Activated CD8-positive, alpha-beta memory T cell treated with anti-CD3 and anti-CD28 coated beads, Interleukin-2, amount 50 U/mL, for 4 hours (primary cell): ENCODE results near the gene RCOR1.
"Not testable (repeated sequence)": the region's sequence is repeated elsewhere in the genome, so short reads cannot be mapped to it uniquely, and the experiment has no call there.

Source experiments
- DNase-seq: peaks from one replicate; pipeline ENCODE4 v3.0.0-alpha.2; 2020

RCOR1 gene

DNA sequence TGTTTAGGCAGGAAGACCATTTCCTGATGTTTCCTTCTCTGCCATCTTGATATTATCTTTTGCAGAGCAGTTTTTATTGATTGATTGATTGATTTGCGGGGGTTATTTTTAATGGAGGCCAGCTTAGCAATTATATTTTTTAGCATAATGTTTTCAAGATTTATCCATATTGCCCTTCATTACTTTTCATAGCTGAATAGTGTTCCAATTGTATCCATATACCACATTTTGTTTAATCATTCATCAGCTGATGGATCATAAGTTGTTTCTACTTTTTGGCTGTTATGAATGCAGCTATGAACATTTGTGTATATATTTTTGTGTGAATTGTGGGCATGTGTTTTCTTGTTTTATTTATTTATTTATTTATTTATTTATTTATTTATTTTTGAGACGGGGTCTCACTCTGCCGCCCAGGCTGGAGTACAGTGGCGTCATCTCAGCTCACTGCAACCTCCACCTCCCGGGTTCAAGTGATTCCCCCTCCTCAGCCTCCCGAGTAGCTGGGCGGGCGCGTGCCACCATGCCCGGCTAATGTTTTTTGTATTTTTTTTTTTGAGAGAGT, 20.9 kb upstream of the RCOR1 start:
- DNase-seq, result no peak

DNA sequence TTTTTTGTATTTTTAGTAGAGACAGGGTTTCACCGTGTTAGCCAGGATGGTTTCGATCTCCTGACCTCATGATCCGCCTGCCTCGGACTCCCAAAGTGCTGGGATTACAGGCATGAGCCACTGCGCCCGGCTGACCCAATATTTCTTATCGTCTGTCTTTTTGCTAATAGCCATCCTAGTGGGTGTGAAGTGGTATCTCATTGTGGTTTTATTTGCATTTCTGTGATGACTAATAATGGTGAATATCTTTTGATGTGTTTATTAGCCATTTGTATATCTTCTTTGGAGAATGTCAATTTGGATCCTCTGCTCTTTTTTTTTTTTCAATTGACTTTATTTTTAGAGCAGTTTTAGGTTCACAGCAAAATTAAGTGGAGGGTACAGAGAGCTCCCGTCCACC, 19.3 kb upstream of the RCOR1 start:
- not testable (repeated sequence) for DNase-seq

DNA sequence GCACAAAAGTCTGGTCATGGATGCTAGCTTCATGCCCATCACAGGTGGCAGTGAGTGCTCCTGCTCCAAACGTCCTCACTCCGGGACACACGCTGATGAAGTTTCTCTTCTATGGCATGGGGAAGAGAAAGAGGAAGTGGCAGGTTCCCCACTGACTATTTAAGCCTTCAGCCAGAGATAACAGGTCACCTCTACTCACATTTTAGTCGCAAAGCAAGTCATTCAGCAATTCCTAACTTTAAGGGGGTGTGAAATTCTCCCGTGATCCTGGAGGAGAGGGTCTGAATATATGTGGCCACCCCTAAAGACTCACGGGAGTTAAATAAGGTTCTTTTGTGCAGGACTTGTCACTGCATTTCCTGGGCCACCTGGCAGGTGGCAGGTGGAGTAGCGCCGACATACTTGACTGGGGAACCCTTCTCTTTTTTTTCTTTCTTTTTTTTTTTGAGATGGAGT, 18.8 kb upstream of the RCOR1 start:
- DNase-seq, result no peak

DNA sequence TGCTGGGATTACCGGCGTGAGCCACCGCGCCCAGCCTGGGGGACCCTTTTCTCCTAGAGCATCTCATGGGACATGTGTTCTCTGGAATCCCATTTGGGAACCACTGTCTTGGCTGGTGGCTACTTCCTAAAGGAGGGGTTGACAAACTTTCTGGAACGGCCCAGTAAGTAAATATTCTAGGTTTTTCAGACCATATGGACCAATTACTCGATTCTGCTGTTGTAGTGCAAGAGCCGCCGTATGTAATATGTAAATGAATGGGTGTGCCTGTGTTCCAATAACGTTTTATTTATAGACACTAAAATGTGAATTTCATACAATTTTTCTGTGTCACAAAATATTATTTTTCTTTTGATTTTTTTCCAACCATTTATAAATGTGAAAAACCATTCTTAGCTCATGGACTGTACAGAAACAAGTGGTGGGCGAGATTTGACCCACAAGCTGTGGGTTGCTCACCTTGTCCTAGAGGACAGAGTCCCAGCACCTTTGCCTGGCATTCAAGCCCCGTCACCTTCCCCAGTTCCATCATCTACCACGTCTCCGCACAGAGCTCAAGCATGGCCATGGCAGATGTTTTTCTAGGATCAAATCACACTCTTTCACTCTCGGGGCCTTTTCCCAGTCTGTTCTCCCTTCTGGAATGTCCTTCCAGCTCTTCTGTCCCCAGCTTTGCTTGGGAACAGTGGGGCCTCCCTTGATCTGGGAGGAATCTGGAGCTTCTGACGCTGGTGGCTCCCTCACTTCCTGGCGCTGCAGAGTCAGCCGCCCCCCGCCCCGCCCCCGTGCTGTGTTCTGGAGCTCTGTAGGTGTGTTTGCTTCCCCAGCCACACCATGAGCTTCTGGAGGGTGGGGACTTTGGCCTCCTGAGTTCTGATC, 17.9 kb upstream of the RCOR1 start:
- DNase-seq, result no peak

DNA sequence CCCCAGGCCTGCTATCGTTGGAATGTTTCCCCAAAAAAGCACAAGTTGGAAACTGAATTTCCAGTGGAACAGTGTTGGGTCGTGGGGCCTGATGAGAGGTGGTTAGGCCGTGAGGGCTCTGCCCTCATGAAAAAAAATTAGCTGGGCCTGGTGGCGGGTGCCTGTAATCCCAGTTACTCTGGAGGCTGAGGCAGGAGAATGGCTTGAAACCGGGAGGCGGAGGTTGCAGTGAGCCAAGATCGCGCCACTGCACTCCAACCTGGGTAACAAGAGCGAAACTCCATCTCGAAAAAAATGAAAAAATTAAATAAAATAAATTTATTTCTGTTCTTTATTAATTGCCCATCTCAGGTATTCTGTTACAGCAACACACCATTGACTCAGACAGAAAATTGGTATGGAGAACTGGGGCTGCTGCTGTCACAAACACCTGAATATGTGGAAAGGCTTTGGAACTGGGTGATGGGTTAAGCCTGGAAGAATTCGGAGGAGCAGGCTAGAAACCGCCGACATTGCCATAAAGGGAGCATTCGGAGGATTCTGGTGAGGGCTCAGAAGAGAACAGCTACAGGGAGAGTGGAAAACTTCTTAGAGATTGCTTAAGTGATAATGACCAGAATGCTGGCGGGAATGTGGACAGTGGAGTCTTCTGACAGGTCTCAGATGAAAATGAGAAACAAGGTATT, 17.1 kb upstream of the RCOR1 start:
- DNase-seq, result no peak

DNA sequence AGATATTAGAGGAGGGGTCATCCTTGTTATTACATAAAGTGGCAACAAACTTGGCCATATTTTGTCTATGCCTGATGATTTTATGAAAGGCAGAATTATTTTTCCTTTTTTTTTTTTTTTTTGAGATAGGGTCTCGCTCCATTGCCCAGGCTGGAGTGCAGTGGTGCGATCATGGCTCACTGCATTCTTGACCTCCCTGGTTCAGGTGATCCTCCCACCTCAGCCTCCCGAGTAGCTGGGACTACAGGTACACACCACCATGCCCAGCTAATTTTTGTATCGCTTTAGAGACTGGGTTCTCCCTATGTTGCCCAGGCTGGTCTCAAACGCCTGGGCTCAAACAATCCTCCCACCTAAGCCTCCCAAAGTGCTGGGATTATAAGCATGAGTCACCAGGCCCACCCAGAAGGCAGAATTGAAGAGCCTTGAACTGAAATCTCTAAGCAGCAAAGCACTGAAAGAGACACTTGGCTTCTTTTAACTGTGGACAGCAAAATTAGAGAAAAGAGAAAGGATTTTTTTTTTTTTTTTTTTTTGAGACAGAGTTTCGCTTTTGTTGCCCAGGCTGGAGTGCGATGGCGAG, 16.5 kb upstream of the RCOR1 start:
- DNase-seq, result not testable (repeated sequence)

DNA sequence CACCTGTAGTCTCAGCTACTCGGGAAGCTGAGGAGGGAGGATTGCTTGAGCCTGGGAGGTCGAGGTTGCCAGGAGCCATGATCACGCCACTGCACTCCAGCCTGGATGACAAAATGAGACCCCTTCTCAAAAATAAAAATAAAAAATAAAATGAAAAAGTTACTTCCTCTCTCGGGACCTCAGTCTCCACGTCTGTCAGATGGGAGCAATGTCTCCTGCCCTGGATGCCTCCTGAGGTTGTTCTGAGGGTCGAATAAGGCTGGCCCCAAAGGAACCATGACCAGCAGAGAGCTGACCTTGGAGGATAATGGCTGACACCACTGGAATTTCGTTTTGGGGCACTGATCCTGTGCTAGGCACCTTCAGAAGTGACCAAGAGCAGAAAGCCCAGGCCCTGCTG, 13.6 kb upstream of the RCOR1 start:
- no peak for DNase-seq

DNA sequence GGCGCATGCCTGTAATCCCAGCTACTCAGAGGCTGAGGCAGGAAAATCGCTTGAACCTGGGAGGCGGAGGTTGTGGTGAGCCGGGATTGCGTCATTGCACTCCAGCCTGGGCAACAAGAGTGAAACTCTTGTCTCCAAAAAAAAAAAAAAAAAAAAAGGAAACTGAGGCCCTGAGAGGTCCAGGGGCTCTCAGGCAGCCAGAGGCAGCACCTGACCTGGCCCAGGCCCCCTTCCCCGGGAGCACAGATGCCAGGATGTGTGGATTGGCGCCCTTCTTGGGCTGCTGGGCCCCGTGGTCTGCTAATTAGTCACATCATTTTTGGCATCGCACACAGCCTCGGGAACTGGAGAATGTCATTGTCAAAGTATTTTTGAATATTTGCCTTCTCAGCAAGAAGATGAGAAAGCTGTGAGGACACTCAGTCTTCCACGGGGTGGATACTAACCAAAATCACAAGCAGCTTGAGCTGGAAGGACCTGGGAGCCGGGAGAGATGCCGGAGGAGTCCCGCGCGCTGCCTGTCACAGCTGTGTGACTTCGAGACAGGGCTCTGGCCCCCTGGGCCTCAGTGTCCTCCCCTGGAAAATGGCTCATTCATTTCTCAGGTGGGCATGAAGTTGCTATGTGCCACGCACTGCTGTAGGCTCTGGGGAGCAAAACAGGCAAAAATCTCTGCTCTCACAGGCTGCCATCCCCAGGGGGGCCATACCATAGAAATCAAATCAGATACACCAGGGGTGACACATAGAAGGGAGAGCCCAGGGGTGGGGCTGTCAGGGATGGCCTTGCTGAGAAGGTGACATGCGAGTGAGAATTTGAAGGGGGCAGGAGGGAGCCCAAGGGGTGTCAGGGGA, 12.5 kb upstream of the RCOR1 start:
- DNase-seq, result no peak

DNA sequence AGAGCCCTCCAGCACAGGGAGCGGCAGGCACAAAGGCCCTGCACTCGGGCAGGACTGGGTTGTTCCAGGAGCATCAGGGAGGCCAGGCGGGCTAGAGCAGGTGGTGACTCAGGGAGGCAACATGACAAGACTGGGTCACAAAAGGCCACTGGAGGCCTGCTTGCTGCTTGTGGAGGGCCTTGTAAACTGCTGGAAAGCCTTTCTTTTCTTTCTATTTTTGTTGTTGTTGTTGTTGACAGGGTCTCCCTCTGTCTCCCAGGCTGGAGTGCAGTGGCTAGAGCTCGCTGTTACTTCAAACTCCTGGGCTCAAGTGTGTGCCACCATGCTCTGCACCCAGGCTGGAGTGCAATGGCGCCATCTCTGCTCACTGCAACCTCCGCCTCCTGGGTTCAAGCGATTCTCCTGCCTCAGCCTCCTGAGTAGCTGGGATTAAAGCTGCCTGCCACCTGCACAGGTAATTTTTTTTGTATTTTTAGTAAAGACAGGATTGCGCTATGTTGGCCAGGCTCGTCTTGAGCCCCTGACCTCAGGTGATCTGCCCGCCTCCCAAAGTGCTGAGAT, 11.8 kb upstream of the RCOR1 start:
- DNase-seq, result no peak

DNA sequence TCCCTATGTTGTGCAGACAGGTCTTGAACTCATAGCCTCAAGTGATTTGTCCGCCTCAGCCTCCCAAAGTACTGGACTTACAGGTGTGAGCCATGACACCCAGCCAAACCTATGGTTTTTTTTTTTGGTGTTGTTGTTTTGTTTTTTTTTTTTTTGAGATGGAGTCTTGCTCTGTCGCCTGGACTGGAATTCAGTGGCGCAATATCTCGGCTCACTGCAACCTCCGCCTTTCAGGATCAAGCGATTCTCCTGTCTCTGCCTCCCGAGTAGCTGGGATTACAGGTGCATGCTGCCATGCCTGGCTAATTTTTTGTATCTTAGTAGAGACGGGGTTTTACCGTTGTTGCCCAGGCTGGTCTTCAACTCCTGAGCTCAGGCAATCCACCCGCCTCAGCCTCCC, 11.3 kb upstream of the RCOR1 start:
- no peak for DNase-seq

DNA sequence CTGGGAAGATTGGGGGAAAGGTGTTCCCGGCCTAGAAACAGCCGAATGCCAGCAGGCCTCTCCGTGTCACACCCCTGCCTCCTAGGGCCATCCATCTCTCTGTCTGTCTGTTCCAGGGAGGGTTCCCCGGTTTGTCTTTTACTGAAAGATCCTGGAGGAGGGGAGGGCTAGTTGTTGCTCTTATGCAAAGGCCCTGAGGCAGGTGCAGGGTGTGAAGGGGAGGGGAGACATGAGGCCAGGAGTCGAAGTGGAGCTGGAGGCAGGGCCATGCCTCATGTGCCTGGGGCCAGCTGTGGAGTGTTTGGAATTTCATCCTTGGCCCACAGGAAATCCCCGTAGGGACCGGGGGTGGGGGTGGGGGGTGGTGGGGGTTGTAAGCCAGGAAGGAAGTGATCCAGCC, 8.7 kb upstream of the RCOR1 start:
- no peak for DNase-seq

DNA sequence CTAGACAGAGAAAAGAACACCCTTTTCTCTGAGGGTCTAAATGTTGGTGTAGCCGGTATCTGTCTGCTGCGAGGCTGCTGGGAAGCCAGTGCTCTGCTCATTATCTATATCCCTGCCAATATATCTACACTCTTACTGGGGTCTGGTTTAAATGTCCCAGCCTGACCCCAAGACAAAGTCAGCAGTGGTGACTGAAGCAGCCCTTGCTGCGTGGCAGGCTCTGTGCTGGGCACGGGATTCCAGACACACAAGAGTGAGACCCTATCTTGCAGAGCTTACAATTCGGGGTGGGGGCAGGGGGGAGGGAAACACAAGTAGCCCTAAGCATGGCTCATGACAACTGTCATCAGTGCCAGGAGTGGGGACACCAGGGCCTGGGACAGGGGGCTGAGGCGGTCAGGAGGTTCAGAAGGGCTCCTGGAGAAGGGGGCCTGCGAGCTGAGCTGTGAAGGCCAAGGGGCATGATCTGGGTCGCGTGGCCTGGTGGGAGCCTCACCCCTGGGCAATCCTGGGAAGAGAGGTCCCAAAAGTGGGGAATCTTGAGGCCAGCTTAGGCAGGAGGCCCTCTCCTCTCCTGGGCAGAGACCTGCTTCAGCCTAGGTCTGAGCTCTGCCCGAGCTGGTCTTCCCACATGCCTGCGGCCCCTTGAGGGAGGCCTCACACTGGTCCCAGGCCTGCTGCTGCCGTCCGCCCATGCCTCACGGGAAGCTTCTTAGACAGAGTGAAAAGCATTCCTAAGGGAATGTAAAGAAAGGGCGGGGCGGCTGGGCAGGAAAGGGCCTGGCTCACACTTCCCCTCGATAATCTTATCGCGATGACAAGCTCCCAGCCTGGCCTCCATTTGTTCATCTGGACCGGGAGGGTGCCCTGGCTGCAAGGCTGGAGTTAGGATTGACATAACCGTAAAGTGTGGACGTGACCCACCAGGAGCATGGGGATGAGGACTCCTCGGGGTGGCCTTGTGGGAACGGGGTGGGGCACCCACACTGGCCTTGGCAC, 7.3 kb upstream of the RCOR1 start:
- no peak for DNase-seq

DNA sequence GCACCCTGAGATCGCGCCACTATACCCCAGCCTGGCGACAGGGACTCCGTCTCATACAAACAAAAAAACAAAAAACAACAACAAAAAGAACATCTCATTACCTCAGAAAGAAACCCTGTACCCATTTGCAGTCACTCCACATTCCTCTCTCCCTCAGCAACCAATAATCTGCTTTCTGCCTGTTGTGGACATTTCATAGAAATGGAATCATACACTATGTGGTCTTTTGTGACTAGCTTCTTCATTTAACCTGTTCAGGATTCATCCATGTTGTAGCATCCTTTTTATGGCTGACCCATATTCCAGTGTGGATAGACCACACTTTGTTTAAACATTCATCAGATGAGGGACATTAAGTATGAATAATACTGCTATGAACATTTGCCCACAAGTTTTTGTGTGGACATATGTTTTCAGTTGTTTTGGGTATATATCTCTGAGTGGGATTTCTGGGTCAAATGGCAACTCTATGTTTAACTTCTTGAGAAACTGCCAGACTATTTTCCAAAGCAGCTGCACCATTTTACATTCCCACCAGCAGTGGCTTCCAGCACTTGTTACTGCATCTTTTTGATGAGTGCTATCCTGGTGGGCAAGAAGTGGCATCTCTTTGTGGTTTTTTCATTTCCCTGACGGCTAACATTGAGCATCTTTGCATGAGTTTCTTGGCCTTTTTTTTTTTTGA, 5.9 kb upstream of the RCOR1 start:
- DNase-seq, result no peak

DNA sequence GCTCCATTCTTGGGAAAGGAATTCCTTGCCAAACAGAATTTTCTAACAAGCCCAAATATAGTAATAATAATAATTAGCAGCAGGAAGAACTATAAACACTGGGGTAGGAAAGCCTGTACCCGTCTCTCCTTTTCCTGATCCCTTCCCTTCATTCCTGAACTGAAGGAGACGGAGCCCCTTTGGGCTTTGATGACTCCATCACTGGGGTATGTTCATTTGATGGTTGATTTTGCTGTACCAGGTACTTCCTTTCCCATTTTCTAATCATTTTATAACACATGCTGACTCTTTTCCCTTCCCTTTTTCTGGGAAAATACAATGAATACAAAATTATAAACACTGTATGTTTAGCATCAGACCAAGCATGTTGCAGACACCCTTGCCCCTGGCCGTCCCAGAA, 3.6 kb upstream of the RCOR1 start:
- DNase-seq, result no peak

DNA sequence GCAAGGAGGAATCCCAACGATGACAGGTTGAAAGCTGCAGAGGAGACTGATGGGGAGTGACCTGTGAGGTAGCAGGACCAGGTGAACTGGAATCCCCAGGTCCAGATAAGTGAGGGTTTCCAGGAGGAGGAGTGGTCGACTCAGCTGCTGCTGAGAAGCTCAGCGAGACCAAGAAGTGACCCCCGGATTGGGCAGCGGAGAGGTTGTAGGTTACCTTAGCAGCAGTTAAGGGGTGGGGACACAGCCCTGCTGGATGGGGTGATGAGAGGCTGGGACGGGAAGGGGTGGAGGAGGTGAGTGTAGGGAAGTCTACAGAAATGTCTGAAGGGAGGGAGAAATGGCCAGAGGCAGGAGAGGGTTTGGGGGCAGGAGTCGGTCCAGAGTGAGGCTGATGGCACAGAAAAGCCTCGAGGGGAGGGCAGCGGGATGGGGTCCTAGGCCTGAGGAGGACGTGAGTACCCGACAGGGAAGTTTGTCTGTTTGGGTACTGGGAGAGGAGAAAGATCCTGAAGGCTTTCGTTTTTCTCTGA, 2.6 kb upstream of the RCOR1 start:
- no peak for DNase-seq

DNA sequence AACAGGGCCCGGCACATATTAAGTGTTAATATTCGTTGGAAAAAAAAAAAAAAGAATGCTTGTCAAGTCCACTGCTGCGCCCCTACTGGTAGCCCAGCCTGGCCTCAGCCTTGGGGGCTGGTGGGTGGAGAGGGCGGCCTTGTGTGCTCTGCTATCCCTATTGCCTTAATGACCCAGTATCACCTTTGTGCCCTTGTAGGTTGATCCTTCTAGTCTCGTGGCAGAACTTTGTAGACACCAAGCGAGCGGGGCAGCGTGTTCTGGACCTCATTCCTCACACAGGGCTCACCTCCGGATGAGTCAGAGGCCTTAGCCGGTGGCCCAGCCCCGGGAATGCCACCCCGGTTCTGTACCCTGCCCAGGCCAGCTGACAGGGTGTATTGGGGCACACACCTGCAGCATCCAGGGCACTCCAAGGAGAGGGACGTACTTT, 1.8 kb upstream of the RCOR1 start:
- peak; percentile 20 for DNase-seq

DNA sequence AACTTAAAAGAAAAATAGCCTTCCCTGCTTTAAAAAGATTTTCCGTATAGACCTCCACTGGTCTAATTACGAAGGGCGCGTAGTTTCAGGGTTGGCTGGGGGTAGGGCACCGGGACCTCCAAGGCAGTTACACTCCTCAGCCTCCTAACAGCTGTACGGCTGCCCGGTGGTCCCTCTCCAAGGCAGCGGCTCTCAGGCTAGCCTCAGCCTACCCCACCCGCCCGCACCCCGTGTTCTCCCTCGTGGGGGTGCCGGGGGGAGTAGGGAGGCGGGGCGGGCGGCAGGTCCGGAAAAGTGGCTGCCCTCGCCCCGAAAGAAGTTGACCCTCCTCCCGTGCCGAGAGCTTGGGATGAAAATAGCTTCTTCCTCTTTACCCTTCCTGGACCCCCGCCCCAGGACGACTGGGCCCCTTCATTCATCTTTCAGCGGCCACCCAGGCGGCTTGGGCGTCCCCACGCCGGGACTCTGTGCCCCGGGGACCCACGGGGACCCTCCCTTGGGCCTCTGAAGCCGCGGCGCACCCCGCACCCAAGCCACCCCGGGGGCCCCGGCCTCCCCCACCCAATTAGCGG, 991 bp upstream of the RCOR1 start:
- peak; percentile 36 for DNase-seq

DNA sequence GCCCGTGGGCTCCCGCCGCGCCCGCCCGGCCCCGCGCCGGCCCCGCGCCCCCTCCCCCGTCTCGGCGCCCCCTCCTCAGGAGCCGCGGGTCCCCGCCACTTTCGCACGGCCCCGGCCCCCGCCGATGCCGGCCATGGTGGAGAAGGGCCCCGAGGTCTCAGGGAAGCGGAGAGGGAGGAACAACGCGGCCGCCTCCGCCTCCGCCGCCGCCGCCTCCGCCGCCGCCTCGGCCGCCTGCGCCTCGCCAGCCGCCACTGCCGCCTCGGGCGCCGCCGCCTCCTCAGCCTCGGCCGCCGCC, 263 bp downstream of the RCOR1 start:
- no peak for DNase-seq

DNA sequence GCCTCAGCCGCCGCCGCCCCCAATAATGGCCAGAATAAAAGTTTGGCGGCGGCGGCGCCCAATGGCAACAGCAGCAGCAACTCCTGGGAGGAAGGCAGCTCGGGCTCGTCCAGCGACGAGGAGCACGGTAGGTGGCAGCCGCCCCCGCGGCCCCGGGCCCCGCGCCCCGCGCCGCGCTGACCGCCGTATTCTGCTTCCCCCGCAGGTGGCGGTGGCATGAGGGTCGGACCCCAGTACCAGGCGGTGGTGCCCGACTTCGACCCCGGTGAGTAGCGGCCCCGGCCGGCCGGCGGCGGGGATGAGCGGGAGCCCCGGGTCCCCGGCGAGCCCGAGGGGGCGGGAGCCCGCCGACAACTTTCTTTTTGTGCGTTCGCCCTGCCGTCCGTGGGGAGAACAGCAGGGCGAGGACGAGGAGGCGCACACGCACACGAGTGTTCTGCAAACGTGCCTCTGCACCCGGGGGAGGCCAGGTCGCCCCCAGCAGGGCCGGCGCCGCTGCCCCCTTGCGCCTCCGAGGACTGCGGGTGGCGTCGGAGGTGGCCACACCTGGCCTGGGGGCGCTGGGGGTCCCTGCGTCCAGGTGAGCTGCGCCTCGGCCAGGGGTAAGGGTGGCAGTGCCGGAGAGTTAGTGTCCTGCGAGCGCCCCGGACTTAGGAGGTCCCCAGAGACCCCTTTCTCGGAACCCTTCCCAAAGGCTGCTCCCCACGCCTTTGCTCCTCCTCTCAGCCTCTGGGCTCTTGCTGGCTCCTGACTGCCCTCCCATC, 794 bp downstream of the RCOR1 start:
- DNase-seq, result peak; percentile 60
